22Rv1 (cell line): ENCODE results near the gene ACER1.

ENCODE experiments used
- ZFX ChIP-seq: fragments of 450-650 bp; IDR thresholded peaks from 2 replicates; pipeline ENCODE4 v1.6.1; 2017; ENCODE audit warnings: antibody characterized with exemption, borderline replicate concordance
- TF ChIP-seq, protein P1 (sequence below): fragments of 450-650 bp; IDR thresholded peaks from 2 replicates; pipeline ENCODE4 v1.5.1; 2017; ENCODE audit warnings: mild to moderate bottlenecking

DNA sequence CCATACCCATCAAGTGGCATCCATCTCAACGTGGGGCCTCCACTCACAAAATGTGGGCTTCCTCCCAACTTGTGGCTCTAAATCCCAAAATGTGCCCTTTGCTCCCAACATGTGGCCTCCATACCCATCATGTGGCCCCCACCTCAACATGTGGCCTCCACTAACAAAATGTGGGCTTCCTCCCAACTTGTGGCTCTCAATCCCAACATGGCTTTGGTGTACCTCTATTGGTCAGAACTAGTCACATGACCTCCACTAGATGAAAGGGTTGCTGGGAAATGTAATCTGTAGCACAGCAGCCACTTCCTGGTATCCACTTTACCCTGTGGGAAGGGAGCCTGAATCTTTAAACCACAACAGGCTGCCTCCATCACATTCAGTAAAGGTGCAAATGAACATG, 10.1 kb upstream of the ACER1 start:
- TF ChIP-seq, protein P1, sequence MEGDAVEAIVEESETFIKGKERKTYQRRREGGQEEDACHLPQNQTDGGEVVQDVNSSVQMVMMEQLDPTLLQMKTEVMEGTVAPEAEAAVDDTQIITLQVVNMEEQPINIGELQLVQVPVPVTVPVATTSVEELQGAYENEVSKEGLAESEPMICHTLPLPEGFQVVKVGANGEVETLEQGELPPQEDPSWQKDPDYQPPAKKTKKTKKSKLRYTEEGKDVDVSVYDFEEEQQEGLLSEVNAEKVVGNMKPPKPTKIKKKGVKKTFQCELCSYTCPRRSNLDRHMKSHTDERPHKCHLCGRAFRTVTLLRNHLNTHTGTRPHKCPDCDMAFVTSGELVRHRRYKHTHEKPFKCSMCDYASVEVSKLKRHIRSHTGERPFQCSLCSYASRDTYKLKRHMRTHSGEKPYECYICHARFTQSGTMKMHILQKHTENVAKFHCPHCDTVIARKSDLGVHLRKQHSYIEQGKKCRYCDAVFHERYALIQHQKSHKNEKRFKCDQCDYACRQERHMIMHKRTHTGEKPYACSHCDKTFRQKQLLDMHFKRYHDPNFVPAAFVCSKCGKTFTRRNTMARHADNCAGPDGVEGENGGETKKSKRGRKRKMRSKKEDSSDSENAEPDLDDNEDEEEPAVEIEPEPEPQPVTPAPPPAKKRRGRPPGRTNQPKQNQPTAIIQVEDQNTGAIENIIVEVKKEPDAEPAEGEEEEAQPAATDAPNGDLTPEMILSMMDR, result no peak
- TF ChIP-seq ZFX, result no peak
